HPDE6-E6E7 (cell line): Measurements from ENCODE around the gene SUV39H2.
"Not testable (repeated sequence)": the region's sequence is repeated elsewhere in the genome, so short reads cannot be mapped to it uniquely, and the experiment has no call there.

ENCODE experiments used
- DNase-seq: peaks from one replicate; pipeline ENCODE4 v3.0.0; 2011; ENCODE audit warnings: missing footprints; ENCODE audit errors: extremely low spot score

The SUV39H2 gene

GRCh38 chr10:14878266-14879123 is at the start of gene SUV39H2:
Gene SUV39H2, plus strand, starts transcription at chr10:14878866. Its CDS starts 23 bp downstream, at chr10:14878889.
- DNase-seq, result peak; percentile 78

GRCh38 chr10:14833106-14833505 is 45.6 kb upstream of the SUV39H2 start:
- no peak for DNase-seq

GRCh38 chr10:14836208-14836607 is 42.5 kb upstream of the SUV39H2 start:
- no peak for DNase-seq

GRCh38 chr10:14837003-14837756 is 41.5 kb upstream of the SUV39H2 start:
- no peak for DNase-seq

GRCh38 chr10:14837757-14838581 is 40.7 kb upstream of the SUV39H2 start, which contains the start of the genes CDNF, HSPA14 and MSANTD7:
Gene CDNF, minus strand, starts transcription at chr10:14838037. Its CDS starts 91 bp downstream, at chr10:14837946.
Gene HSPA14, plus strand, starts transcription at chr10:14838306. Its CDS starts 97 bp downstream, at chr10:14838403.
Gene MSANTD7, plus strand, starts transcription at chr10:14838306. Its CDS starts 3,979 bp downstream, at chr10:14842285.
- peak; percentile 71 for DNase-seq

- DNase-seq, result peak; percentile 2
Observed at GRCh38 chr10:14838582-14839304, 39.9 kb upstream of the SUV39H2 start.

- DNase-seq, result no peak
Observed at GRCh38 chr10:14839305-14839695, 39.4 kb upstream of the SUV39H2 start.

GRCh38 chr10:14840178-14840577 is 38.5 kb upstream of the SUV39H2 start:
- DNase-seq, result no peak

- DNase-seq, result no peak
Observed at GRCh38 chr10:14843327-14843988, 35.2 kb upstream of the SUV39H2 start.

GRCh38 chr10:14844948-14845347 is 33.7 kb upstream of the SUV39H2 start:
- DNase-seq, result no peak

- DNase-seq, result no peak
Observed at GRCh38 chr10:14852236-14852635, 26.4 kb upstream of the SUV39H2 start.

- DNase-seq, result no peak
Observed at GRCh38 chr10:14855453-14855852, 23.2 kb upstream of the SUV39H2 start.

GRCh38 chr10:14858338-14858960 is 20.2 kb upstream of the SUV39H2 start:
- no peak for DNase-seq

- DNase-seq, result no peak
Observed at GRCh38 chr10:14859043-14859442, 19.6 kb upstream of the SUV39H2 start.

GRCh38 chr10:14859775-14860174 is 18.9 kb upstream of the SUV39H2 start:
- DNase-seq, result no peak

- no peak for DNase-seq
Observed at GRCh38 chr10:14860791-14861190, 17.9 kb upstream of the SUV39H2 start.

- not testable (repeated sequence) for DNase-seq
Observed at GRCh38 chr10:14864466-14864865, 14.2 kb upstream of the SUV39H2 start.

- not testable (repeated sequence) for DNase-seq
Observed at GRCh38 chr10:14864871-14865270, 13.8 kb upstream of the SUV39H2 start.

- DNase-seq, result no peak
Observed at GRCh38 chr10:14873090-14873760, 5.4 kb upstream of the SUV39H2 start.
